ENCODE data around the gene CANX. TPM values are rescaled to one million over a fixed set of nuclear protein-coding genes. Genes with fewer than 3 reads are reported as not detected.

Gene CANX
- total and polyA plus RNA-seq, 9 donors: 176 to 688 (median 573) TPM

DNA sequence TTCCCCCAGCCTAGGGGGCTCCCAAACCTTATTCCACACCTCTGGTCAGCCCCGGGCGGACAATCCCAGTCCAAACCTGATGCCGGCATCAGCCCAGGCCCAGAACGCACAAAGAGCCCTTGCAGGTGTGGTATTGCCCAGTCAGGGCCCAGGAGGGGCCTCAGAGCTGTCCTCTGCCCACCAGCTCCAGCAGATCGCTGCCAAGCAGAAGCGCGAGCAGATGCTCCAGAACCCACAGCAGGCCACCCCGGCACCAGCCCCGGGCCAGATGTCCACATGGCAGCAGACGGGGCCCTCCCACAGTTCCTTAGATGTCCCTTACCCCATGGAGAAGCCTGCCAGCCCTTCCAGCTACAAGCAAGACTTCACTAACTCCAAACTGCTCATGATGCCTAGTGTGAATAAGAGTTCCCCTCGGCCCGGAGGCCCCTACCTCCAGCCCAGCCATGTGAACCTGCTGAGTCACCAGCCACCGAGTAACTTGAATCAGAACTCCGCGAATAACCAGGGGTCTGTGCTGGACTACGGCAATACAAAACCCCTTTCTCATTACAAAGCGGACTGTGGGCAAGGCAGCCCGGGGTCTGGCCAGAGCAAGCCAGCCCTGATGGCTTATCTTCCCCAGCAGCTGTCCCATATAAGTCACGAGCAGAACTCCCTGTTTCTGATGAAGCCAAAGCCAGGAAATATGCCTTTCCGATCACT, 67.4 kb downstream of the CANX start:
- Histone ChIP-seq H3K9me3 (no peaks in the 10 kb centered on the region), H3K4me1 (ENCODE audit: insufficient read depth) (no peaks in the 10 kb centered on the region), H3K27me3 (no peaks in the 10 kb centered on the region), H3K4me3 (no peak overlapping the region), H3K36me3 (no peaks in the 10 kb centered on the region), H3K27ac (no peak overlapping the region)
- intact Hi-C loops (cut with DNase I): loop anchor here in 1 of 4 donors (10.0 kb wide), 1 partner anchor 139 kb away; the partner anchor contains the start of gene TBC1D9B
- TF ChIP-seq POLR2A (IDR thresholded peaks at IDR 0.05): no peak
- TF ChIP-seq, protein P1, sequence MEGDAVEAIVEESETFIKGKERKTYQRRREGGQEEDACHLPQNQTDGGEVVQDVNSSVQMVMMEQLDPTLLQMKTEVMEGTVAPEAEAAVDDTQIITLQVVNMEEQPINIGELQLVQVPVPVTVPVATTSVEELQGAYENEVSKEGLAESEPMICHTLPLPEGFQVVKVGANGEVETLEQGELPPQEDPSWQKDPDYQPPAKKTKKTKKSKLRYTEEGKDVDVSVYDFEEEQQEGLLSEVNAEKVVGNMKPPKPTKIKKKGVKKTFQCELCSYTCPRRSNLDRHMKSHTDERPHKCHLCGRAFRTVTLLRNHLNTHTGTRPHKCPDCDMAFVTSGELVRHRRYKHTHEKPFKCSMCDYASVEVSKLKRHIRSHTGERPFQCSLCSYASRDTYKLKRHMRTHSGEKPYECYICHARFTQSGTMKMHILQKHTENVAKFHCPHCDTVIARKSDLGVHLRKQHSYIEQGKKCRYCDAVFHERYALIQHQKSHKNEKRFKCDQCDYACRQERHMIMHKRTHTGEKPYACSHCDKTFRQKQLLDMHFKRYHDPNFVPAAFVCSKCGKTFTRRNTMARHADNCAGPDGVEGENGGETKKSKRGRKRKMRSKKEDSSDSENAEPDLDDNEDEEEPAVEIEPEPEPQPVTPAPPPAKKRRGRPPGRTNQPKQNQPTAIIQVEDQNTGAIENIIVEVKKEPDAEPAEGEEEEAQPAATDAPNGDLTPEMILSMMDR (IDR thresholded peaks at IDR 0.05): no peak
- no peak for TF ChIP-seq EP300 (IDR thresholded peaks at IDR 0.05)
- 76 to 80% (median 78%) methylated on average over 19 to 20 of the region's 20 CpGs for WGBS, 3 donors
- no peak for DNase-seq

DNA sequence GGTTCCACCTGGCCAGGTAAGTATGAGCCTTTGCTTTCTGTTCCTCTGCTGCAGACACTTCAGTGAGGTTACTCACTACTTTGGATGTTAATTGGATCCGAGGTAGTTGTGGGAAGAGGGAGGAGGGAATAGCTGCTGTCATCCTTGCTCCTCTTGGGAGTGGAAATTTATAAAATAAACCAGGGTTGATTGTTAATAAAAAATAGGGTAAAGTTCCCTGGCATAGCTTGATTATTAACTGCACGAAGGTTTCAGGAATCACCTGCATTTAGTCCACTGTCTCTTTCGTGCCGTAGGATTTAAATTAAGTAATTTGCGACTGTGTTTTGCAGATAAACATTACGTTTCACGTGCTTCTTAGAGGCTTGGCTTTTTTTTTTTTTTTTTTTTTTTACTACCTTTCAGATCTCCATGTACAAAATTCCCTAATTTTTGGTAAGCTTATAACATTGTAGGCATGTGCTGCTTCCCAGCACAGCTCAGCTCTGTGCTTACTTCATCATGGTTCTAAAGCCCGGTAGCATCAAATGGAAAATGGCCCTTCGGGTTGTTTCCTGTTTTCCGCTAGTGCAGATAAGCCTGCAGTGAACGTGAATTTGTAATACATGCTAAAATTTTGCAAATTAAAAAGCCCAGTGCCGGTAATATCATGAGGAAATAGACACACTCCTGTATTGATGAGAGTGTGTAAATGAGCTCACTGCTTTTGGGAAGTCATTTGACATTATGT, 68.1 kb downstream of the CANX start:
- no peak overlapping the region for H3K4me3 ChIP-seq
- H3K9me3 ChIP-seq: no peaks in the 10 kb centered on the region
- H3K27me3 ChIP-seq: no peaks in the 10 kb centered on the region
- no peak overlapping the region for H3K27ac ChIP-seq
- TF ChIP-seq POLR2A (IDR thresholded peaks at IDR 0.05): no peak
- TF ChIP-seq, protein P1 (IDR thresholded peaks at IDR 0.05): no peak
- TF ChIP-seq EP300 (IDR thresholded peaks at IDR 0.05): no peak
- WGBS, 3 donors: 45 to 59% (median 59%) methylated on average over 12 of the region's 12 CpGs
- no peaks in the 10 kb centered on the region for H3K36me3 ChIP-seq
- no peaks in the 10 kb centered on the region for H3K4me1 ChIP-seq (ENCODE audit: insufficient read depth)
- intact Hi-C loops (cut with DNase I): loop anchor here in 1 of 4 donors (10.0 kb wide), 1 partner anchor 138 kb away; the partner anchor contains the start of gene TBC1D9B
- DNase-seq: no peak

DNA sequence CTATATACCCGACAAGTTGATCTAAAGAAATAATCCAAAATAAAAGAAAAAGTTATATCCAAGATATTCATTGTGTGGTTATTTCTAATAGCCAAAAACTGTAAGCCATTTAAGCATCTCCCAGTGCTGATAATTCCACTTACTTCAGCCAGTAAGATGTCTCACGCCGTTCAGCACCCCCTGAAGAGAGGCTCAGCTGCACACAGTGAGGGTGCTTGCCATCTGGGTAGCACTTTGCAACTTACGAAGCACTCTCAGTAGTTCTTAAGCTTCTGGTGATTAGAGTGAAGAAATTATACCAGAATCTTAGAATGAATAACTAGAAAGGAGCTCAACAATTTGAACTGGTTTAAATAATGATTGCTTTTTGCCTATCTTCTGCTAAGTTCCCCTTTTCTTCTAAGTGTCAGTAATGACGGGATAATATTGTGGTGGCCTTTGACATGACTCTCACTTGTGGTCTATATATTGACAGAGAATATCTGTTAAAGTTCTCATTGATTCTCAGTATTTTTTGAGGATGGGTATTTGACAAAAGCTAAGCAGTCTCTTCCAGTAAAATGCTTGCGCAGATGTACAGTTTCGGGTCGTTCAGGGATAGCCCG, 68.8 kb downstream of the CANX start:
- Histone ChIP-seq H3K27me3 (no peaks in the 10 kb centered on the region), H3K27ac (no peak overlapping the region), H3K4me1 (ENCODE audit: insufficient read depth) (no peaks in the 10 kb centered on the region), H3K4me3 (no peak overlapping the region), H3K36me3 (no peaks in the 10 kb centered on the region), H3K9me3 (no peaks in the 10 kb centered on the region)
- no peak for TF ChIP-seq POLR2A (IDR thresholded peaks at IDR 0.05)
- TF ChIP-seq, protein P1 (IDR thresholded peaks at IDR 0.05): no peak
- no peak for TF ChIP-seq EP300 (IDR thresholded peaks at IDR 0.05)
- intact Hi-C loops (cut with DNase I): loop anchor here in 1 of 4 donors (10.0 kb wide), 1 partner anchor 137 kb away; the partner anchor contains the start of gene TBC1D9B
- 82 to 91% (median 89%) methylated on average over 9 of the region's 9 CpGs for WGBS, 3 donors
- DNase-seq: no peak

DNA sequence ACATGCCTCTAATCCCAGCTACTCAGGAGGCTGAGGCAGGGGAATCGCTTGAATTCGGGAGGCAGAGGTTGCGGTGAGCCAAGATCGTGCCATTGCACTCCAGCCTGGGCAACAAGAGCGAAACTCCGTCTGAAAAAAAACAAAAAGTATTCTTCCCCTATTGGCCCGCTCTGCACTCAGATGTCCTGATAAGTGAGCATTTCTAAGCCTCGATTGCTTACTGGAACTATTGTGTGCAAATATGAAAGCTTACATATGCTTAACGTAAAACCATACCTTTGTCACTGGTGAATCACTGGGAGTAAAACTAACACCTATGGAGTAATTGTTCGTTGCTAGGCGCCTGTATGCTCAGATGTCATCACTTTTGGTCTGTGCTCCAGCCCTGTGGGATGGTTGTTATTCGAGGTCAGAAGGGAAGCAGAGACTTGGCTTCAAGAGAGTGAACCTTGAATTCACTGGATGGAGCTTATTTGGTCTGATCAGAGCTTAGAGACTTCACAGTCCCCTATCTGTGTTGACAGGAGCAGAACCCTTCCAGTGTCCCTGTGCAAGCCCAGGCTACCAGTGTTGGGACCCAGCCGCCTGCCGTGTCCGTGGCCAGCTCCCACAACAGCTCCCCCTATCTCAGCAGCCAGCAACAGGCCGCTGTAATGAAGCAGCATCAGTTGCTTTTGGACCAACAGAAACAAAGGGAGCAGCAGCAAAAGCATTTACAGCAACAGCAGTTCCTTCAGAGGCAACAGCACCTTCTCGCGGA, 69.7 kb downstream of the CANX start:
- TF ChIP-seq EP300 (IDR thresholded peaks at IDR 0.05) (no peak), POLR2A (IDR thresholded peaks at IDR 0.05) (no peak)
- TF ChIP-seq, protein P1 (IDR thresholded peaks at IDR 0.05): no peak
- no peaks in the 10 kb centered on the region for H3K27me3 ChIP-seq
- no peak overlapping the region for H3K4me3 ChIP-seq
- no peaks in the 10 kb centered on the region for H3K9me3 ChIP-seq
- no peak overlapping the region for H3K27ac ChIP-seq
- intact Hi-C loops (cut with DNase I): loop anchor here in 1 of 4 donors (10.0 kb wide), 1 partner anchor 136 kb away; the partner anchor contains the start of gene TBC1D9B
- WGBS, 3 donors: 84 to 87% (median 87%) methylated on average over 18 of the region's 18 CpGs
- H3K4me1 ChIP-seq (ENCODE audit: insufficient read depth): no peaks in the 10 kb centered on the region
- no peak for DNase-seq
- no peaks in the 10 kb centered on the region for H3K36me3 ChIP-seq

All from ovary (tissue), 9 donors.